ENCODE data around the gene PRKCZ. TPM values are rescaled to one million over a fixed set of nuclear protein-coding genes. Genes with fewer than 3 reads are reported as not detected.

Gene PRKCZ
- total RNA-seq, 1 donor from 2014 or later, result 32.6 TPM

DNA sequence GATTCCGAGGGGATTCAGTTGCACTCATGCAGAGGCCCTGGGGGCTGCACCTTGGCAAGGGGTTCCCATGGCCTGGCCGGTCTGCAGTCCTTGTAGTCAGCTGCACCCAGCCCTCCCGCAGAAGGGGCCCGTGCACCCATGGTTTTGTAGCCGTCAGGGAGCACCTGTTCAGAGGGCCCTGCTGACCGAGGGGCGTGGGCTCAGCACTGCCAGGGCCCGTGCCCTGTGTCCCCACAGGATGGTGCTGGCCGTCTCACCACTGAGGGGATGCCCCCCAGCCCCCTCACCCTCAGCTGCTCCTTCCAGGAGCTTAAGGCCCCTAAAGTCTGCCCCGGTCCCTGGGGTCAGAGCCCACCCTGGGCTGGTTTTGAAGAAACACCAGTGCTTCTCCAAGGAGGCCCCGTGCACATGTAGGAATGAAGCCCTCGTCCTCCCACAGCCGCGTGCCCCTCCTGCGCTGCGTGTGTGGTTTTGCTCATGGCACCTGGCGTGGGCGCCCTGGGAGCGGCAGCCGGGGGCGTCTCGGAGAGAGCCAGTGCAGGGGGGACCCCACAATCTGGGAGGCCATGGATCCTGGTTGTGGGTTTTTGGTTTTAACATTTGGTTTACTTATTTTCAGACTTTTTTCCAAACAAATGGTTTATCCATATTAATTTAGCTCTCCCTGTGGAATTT, 40.1 kb downstream of the PRKCZ start:
- Histone ChIP-seq H3K4me1 (ENCODE audit: insufficient read depth, low read length) (peaks cover 17% of the 10 kb centered on the region), H2AFZ (ENCODE audit: low read depth, low read length) (no peak overlapping the region), H3K9ac (ENCODE audit: low read length) (no peak overlapping the region), H3K4me2 (ENCODE audit: low read length) (no peak overlapping the region), H3K36me3 (ENCODE audit: insufficient read depth, low read length) (no peaks in the 10 kb centered on the region), H3K27ac (ENCODE audit: low read depth, low read length) (no peak overlapping the region), H3K9me3 (ENCODE audit: insufficient read depth, low read depth, low read length) (no peaks in the 10 kb centered on the region), H4K20me1 (ENCODE audit: insufficient read depth, low read length) (no peaks in the 10 kb centered on the region), H3K27me3 (ENCODE audit: insufficient read depth, low read length) (no peaks in the 10 kb centered on the region), H3K79me2 (ENCODE audit: insufficient read depth, low read length) (no peaks in the 10 kb centered on the region), H3K4me3 (ENCODE audit: insufficient read depth, low read depth, low read length) (no peak overlapping the region)
- Mint-ChIP-seq H3K4me3 (ENCODE audit: unreplicated experiment) (no peak overlapping the region), H3K27ac (ENCODE audit: unreplicated experiment) (no peak overlapping the region), H3K36me3 (ENCODE audit: low read depth, unreplicated experiment) (no peaks in the 10 kb centered on the region), H3K27me3 (ENCODE audit: low read depth, unreplicated experiment) (no peaks in the 10 kb centered on the region), H3K4me1 (ENCODE audit: low read depth, unreplicated experiment) (peaks cover 10% of the 10 kb centered on the region), H3K9me3 (ENCODE audit: unreplicated experiment) (no peaks in the 10 kb centered on the region)
- no peak for TF ChIP-seq EZH2 (IDR thresholded peaks at IDR 0.05; ENCODE audit: insufficient read depth, low read length)
- TF ChIP-seq, protein P1, sequence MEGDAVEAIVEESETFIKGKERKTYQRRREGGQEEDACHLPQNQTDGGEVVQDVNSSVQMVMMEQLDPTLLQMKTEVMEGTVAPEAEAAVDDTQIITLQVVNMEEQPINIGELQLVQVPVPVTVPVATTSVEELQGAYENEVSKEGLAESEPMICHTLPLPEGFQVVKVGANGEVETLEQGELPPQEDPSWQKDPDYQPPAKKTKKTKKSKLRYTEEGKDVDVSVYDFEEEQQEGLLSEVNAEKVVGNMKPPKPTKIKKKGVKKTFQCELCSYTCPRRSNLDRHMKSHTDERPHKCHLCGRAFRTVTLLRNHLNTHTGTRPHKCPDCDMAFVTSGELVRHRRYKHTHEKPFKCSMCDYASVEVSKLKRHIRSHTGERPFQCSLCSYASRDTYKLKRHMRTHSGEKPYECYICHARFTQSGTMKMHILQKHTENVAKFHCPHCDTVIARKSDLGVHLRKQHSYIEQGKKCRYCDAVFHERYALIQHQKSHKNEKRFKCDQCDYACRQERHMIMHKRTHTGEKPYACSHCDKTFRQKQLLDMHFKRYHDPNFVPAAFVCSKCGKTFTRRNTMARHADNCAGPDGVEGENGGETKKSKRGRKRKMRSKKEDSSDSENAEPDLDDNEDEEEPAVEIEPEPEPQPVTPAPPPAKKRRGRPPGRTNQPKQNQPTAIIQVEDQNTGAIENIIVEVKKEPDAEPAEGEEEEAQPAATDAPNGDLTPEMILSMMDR (IDR thresholded peaks at IDR 0.05; ENCODE audit: insufficient read depth, low read depth, low read length), result no peak
- DNase-seq (ENCODE audit: low read depth), result no peak
- no peak for FAIRE-seq

DNA sequence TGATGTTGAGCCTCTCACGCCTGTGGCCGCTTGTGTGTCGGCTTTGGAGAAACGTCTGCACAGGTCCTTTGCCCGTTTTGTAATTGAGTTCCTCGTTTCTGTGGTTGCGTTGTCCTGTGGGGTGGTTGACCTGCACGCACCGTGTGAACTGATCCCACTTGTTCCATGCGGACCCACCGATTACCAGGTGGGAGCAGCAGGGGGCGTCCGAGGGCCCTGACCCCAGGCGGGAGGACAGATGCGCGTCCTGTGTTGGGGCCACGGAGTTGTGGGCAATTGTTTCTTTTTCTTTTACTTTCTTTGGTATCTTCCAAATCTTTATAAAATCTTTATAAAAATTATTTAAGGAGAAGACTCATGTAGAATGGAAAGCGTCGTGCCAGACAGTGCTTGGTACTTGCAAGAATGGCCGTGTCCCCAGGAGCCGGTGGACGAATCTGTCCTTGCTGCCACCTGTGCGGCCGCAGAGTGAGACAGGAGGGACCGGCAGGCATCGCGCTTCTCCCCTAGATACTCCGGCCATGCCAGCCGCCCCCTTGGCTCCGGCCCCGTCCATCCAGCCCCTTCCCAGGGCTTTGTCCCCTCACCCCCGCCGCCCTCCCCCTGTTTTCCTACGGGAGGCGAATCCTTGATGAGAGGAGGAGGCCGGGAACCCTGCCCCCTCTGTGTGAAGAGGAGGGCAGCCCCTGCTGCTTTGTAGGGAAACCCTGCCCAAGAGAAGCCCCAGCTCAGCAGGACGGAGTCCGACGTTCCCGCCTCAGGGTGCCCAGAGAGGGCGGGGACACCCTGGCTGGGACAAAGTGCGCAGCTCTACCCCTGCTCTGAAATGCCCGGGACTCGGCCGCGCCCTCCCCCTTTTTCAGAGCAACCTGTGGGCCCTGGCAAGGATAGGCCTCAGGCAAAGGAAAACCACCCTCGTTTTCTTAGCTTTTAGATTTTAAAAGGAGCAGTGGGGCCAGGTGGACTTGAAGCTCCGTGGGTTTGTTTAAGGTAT, 41.7 kb downstream of the PRKCZ start:
- Mint-ChIP-seq H3K27me3 (ENCODE audit: low read depth, unreplicated experiment) (no peaks in the 10 kb centered on the region), H3K9me3 (ENCODE audit: unreplicated experiment) (no peaks in the 10 kb centered on the region), H3K4me1 (ENCODE audit: low read depth, unreplicated experiment) (peaks cover 10% of the 10 kb centered on the region), H3K36me3 (ENCODE audit: low read depth, unreplicated experiment) (no peaks in the 10 kb centered on the region), H3K27ac (ENCODE audit: unreplicated experiment) (no peak overlapping the region), H3K4me3 (ENCODE audit: unreplicated experiment) (no peak overlapping the region)
- Histone ChIP-seq H3K27me3 (ENCODE audit: insufficient read depth, low read length) (no peaks in the 10 kb centered on the region), H3K4me2 (ENCODE audit: low read length) (peak overlapping the region; percentile 30), H3K9ac (ENCODE audit: low read length) (no peak overlapping the region), H4K20me1 (ENCODE audit: insufficient read depth, low read length) (no peaks in the 10 kb centered on the region), H3K36me3 (ENCODE audit: insufficient read depth, low read length) (no peaks in the 10 kb centered on the region), H3K79me2 (ENCODE audit: insufficient read depth, low read length) (no peaks in the 10 kb centered on the region), H2AFZ (ENCODE audit: low read depth, low read length) (no peak overlapping the region), H3K4me3 (ENCODE audit: insufficient read depth, low read depth, low read length) (no peak overlapping the region), H3K9me3 (ENCODE audit: insufficient read depth, low read depth, low read length) (peaks cover 5% of the 10 kb centered on the region), H3K4me1 (ENCODE audit: insufficient read depth, low read length) (peaks cover 17% of the 10 kb centered on the region), H3K27ac (ENCODE audit: low read depth, low read length) (no peak overlapping the region)
- FAIRE-seq (no peak), DNase-seq (ENCODE audit: low read depth) (no peak)
- TF ChIP-seq EZH2 (IDR thresholded peaks at IDR 0.05; ENCODE audit: insufficient read depth, low read length), result no peak
- TF ChIP-seq, protein P1 (IDR thresholded peaks at IDR 0.05; ENCODE audit: insufficient read depth, low read depth, low read length), result peak; percentile 51

Data from astrocyte (in vitro differentiated cells and primary cell).